SK-N-SH (cell line): ENCODE data around the gene POLR3GL. TPM values are rescaled to one million over a fixed set of nuclear protein-coding genes. Genes with fewer than 3 reads are reported as not detected.

Experiments used
- CTCF ChIA-PET: fragments of 300-600, 350-600 bp; formaldehyde crosslinking; extraction: SDS; loops from one replicate; lab custom pipeline; 2021; lab: Yijun Ruan, JAX
- POLR2A ChIA-PET: fragments of 350-600 bp; sonication (Branson Sonifier 250); formaldehyde crosslinking; extraction: SDS; loops from one replicate; lab custom pipeline; 2020; ENCODE audit warnings: antibody characterized with exemption, inconsistent platforms; lab: Yijun Ruan, JAX
- DNase-seq: peaks from one replicate; pipeline ENCODE4 v3.0.0; 2012
- H2AFZ ChIP-seq: fragments of 200-600 bp; sonication (generic); 2 replicates; pipeline ENCODE4 v1.8.1; 2016; ENCODE audit warnings: antibody characterized with exemption, mild to moderate bottlenecking, low read depth
- H3F3A ChIP-seq: fragments of 200-600 bp; sonication (generic); replicated peaks from 2 replicates; pipeline ENCODE3; 2016; ENCODE audit warnings: antibody characterized with exemption, mild to moderate bottlenecking; ENCODE audit not compliant: insufficient read depth
- H3K27ac ChIP-seq, 2 experiments: fragments of 200-500 bp in 1 of 2; fragments of 200-600 bp in 1 of 2; sonication (Bioruptor generic) in 1 of 2; sonication (generic), shearing (Covaris generic) in 1 of 2; 2 replicates each; pipeline versions ENCODE4 v1.5.1 to v1.6.1; 2014 to 2016; ENCODE audit warnings: low read depth in 2 of 2, inconsistent platforms in 1 of 2, low read length in 1 of 2, mild to moderate bottlenecking in 1 of 2, mixed read lengths in 1 of 2
- H3K27me3 ChIP-seq: fragments of 200-600 bp; sonication (generic), shearing (Covaris generic); 2 replicates; pipeline ENCODE4 v1.6.1; 2016; ENCODE audit warnings: mixed run types; ENCODE audit not compliant: insufficient read depth
- H3K36me3 ChIP-seq, 2 experiments: fragments of 200-500 bp in 1 of 2; fragments of 200-600 bp in 1 of 2; sonication (Bioruptor generic) in 1 of 2; sonication (generic) in 1 of 2; replicated peaks in 1 of 2; 2 replicates each; pipeline versions ENCODE3 to v1.5.1; 2014 to 2016; ENCODE audit warnings: low read length in 1 of 2, mild to moderate bottlenecking in 1 of 2; ENCODE audit not compliant: insufficient read depth in 2 of 2, control insufficient read depth in 1 of 2
- H3K4me1 ChIP-seq, 2 experiments: fragments of 200-500 bp in 1 of 2; fragments of 200-600 bp in 1 of 2; sonication (Bioruptor generic) in 1 of 2; sonication (generic), shearing (Covaris generic) in 1 of 2; 2 replicates each; pipeline versions ENCODE4 v1.5.1 to v1.6.1; 2014 to 2016; ENCODE audit warnings: low read depth in 1 of 2, low read length in 1 of 2, mixed run types in 1 of 2; ENCODE audit not compliant: insufficient read depth in 2 of 2, control insufficient read depth in 1 of 2
- H3K4me2 ChIP-seq: fragments of 200-600 bp; sonication (generic), shearing (Covaris generic); 2 replicates; pipeline ENCODE4 v1.6.1; 2017; ENCODE audit warnings: mixed run types
- H3K4me3 ChIP-seq, 2 experiments: fragments of 200-500 bp in 1 of 2; fragments of 200-600 bp in 1 of 2; sonication (Bioruptor generic) in 1 of 2; sonication (generic), shearing (Covaris generic) in 1 of 2; 2 replicates each; pipeline versions ENCODE4 v1.5.1 to v1.8.1; 2014 to 2016; ENCODE audit warnings: low read depth in 2 of 2, inconsistent platforms in 1 of 2, low read length in 1 of 2, mild to moderate bottlenecking in 1 of 2, mixed read lengths in 1 of 2, moderate library complexity in 1 of 2
- H3K79me2 ChIP-seq: fragments of 200-600 bp; sonication (generic); 2 replicates; pipeline ENCODE4 v1.8.1; 2017; ENCODE audit warnings: mild to moderate bottlenecking; ENCODE audit not compliant: insufficient read depth
- H3K9ac ChIP-seq: fragments of 200-600 bp; sonication (generic); 2 replicates; pipeline ENCODE4 v1.6.1; 2017; ENCODE audit warnings: mixed run types
- H3K9me2 ChIP-seq: fragments of 200-600 bp; sonication (generic); 2 replicates; pipeline ENCODE4 v1.6.1; 2017; ENCODE audit warnings: mixed run types
- H3K9me3 ChIP-seq: fragments of 200-600 bp; sonication (generic); 2 replicates; pipeline ENCODE4 v1.6.1; 2017; ENCODE audit warnings: mixed run types, mild to moderate bottlenecking, moderate library complexity
- H4K20me1 ChIP-seq: fragments of 200-600 bp; sonication (generic); 2 replicates; pipeline ENCODE4 v1.6.1; 2017; ENCODE audit warnings: mild to moderate bottlenecking, mixed run types; ENCODE audit not compliant: insufficient read depth
- CHD2 ChIP-seq: fragments of 150-350 bp; IDR thresholded peaks from 2 replicates; pipeline ENCODE4 v1.6.1; 2018; ENCODE audit warnings: low read length; ENCODE audit not compliant: partially characterized antibody
- CTCF ChIP-seq: fragments of 200-600 bp; sonication (generic); IDR thresholded peaks from 2 replicates; pipeline ENCODE4 v1.6.1; 2017; ENCODE audit warnings: antibody characterized with exemption, mild to moderate bottlenecking, moderate library complexity
- ELF1 ChIP-seq: IDR thresholded peaks from 2 replicates; pipeline ENCODE4 v1.4.0; 2012
- EZH2phosphoT487 ChIP-seq: fragments of 200-600 bp; sonication (generic); IDR thresholded peaks from 2 replicates; pipeline ENCODE4 v1.6.1; 2017; ENCODE audit warnings: low read depth, mixed run types, mild to moderate bottlenecking, antibody characterized with exemption, moderate library complexity, borderline replicate concordance
- FOSL2 ChIP-seq: IDR thresholded peaks from 2 replicates; pipeline ENCODE4 v1.4.0; 2012; ENCODE audit warnings: low read depth, mild to moderate bottlenecking, moderate library complexity, borderline replicate concordance
- FOXJ3 ChIP-seq: sonication (generic); formaldehyde crosslinking; IDR thresholded peaks from 2 replicates; pipeline ENCODE4 v1.5.1; 2020; ENCODE audit warnings: mild to moderate bottlenecking, missing genetic modification reagents
- FOXM1 ChIP-seq: IDR thresholded peaks from 2 replicates; pipeline ENCODE4 v1.4.0; 2012; ENCODE audit warnings: low read depth, mild to moderate bottlenecking
- GATA2 ChIP-seq: sonication (generic); formaldehyde crosslinking; IDR thresholded peaks from 2 replicates; pipeline ENCODE4 v1.5.0; 2020; ENCODE audit warnings: mild to moderate bottlenecking, missing genetic modification reagents
- MAX ChIP-seq: IDR thresholded peaks from 2 replicates; pipeline ENCODE4 v1.4.0; 2012; ENCODE audit warnings: low read depth
- PBX3 ChIP-seq: IDR thresholded peaks from 2 replicates; pipeline ENCODE4; 2012
- RAD21 ChIP-seq: IDR thresholded peaks from 2 replicates; pipeline ENCODE4 v1.6.1; 2012; ENCODE audit warnings: mild to moderate bottlenecking, low read length
- SIN3A ChIP-seq: IDR thresholded peaks from 2 replicates; pipeline ENCODE4 v1.6.1; 2012; ENCODE audit warnings: low read depth, mild to moderate bottlenecking, low read length, moderate library complexity, borderline replicate concordance
- SMC3 ChIP-seq: IDR thresholded peaks from 2 replicates; pipeline ENCODE4 v1.6.1; 2012; ENCODE audit warnings: low read depth, low read length, improper control_type of control experiment
- TCF12 ChIP-seq: IDR thresholded peaks from 2 replicates; pipeline ENCODE4 v1.4.0; 2012
- TEAD4 ChIP-seq: IDR thresholded peaks from 2 replicates; pipeline ENCODE4 v1.4.0; 2012; ENCODE audit warnings: mild to moderate bottlenecking, borderline replicate concordance; ENCODE audit not compliant: insufficient read depth
- USF1 ChIP-seq: IDR thresholded peaks from 2 replicates; pipeline ENCODE4 v1.4.0; 2012; ENCODE audit warnings: low read depth, borderline replicate concordance
- USF2 ChIP-seq: fragments of 150-350 bp; IDR thresholded peaks from 2 replicates; pipeline ENCODE4 v1.6.1; 2017; ENCODE audit warnings: antibody characterized with exemption, low read length, low read depth, borderline replicate concordance
- WGBS: methylation state at CpG from one replicate; pipeline ENCODE4 v1.1.6; 2017; ENCODE audit warnings: low lambda C conversion rate; 5-methylcytosine and 5-hydroxymethylcytosine counted together
- polyA plus RNA-seq, 3 experiments: library from polyadenylated mRNA; depleted of rRNA; stranded (reverse); fragments of >200 nt; gene quantifications; 2 replicates each; pipeline ENCODE4 v1.2.3, GENCODE V29; 2012

The POLR3GL gene
- polyA plus RNA-seq, 1 of the 3 experiments (the other 2 are of a cell fraction), result 15.8 TPM

- TF ChIP-seq USF1, result no peak
- TF ChIP-seq TCF12, result no peak
- no peak for TF ChIP-seq CHD2
- H3K9ac ChIP-seq, result no peak overlapping the region
- H3K4me1 ChIP-seq, result peaks cover 27% of the 10 kb centered on the region in 2 experiments
- DNase-seq, result no peak
- H3K79me2 ChIP-seq, result no peaks in the 10 kb centered on the region
- peaks cover 0 to 5% of the 10 kb centered on the region in 2 experiments for H3K36me3 ChIP-seq
- no peaks in the 10 kb centered on the region for H3K9me3 ChIP-seq
- H2AFZ ChIP-seq, result no peak overlapping the region
- no peaks in the 10 kb centered on the region for H4K20me1 ChIP-seq
- no peaks in the 10 kb centered on the region for H3K27me3 ChIP-seq
- WGBS, result 75% methylated on average over 5 of the region's 5 CpGs
- no peaks in the 10 kb centered on the region for H3K9me2 ChIP-seq
- no peak overlapping the region for H3K4me2 ChIP-seq
- peaks cover 23% of the 10 kb centered on the region for H3F3A ChIP-seq
- CTCF ChIA-PET, result interaction anchor here (1.0 to 8.2 kb wide), 32 partner anchors 9 to 150 kb away, joined by 3 to 187 read pairs (median 7); partner anchors contain the start of genes ANKRD34A, HJV, LIX1L and NUDT17
- no peak overlapping the region for H3K4me3 ChIP-seq
- POLR2A ChIA-PET, result interaction anchor here (0.6 to 1.5 kb wide), 2 partner anchors 30 to 61 kb away, joined by 4 to 5 read pairs; no protein-coding TSS in a partner anchor
- no peak overlapping the region; a peak in 1 of 4 replicates for H3K27ac ChIP-seq
Observed at GRCh38 chr1:145977016-145977415, 12.5 kb downstream of the POLR3GL start.

- H3K36me3 ChIP-seq, result peaks cover 0 to 5% of the 10 kb centered on the region in 2 experiments
- H3K79me2 ChIP-seq, result no peaks in the 10 kb centered on the region
- TF ChIP-seq FOSL2 (no peak), RAD21 (peak; percentile 95), FOXJ3 (CRISPR knock-in tag) (no peak), ELF1 (no peak), MAX (no peak), SMC3 (peak; percentile 91), USF2 (no peak), FOXM1 (no peak), TEAD4 (no peak), SIN3A (no peak), GATA2 (CRISPR knock-in tag) (no peak), EZH2phosphoT487 (no peak), PBX3 (no peak), CTCF (peak; percentile 87)
- CTCF ChIA-PET, result interaction anchor here (0.7 to 8.2 kb wide), 39 partner anchors 10 to 151 kb away, joined by 3 to 187 read pairs (median 6); partner anchors contain the start of genes ANKRD34A, HJV, LIX1L and NUDT17
- POLR2A ChIA-PET, result interaction anchor here (0.6 to 1.5 kb wide), 2 partner anchors 29 to 61 kb away, joined by 4 to 5 read pairs; no protein-coding TSS in a partner anchor
- peak overlapping the region; percentile 73 for H2AFZ ChIP-seq
- DNase-seq, result peak; percentile 82
- no peak overlapping the region; a peak in 1 of 4 replicates for H3K4me3 ChIP-seq
- no peaks in the 10 kb centered on the region for H3K9me3 ChIP-seq
- H3K9ac ChIP-seq, result peak overlapping the region; percentile 67
- 26% methylated on average over 9 of the region's 9 CpGs for WGBS
- H3K27me3 ChIP-seq, result no peaks in the 10 kb centered on the region
- H3F3A ChIP-seq, result peaks cover 22% of the 10 kb centered on the region
- H3K27ac ChIP-seq, result peak overlapping the region; percentile 92 to 99
- peak overlapping the region; percentile 72 for H3K4me2 ChIP-seq
- H3K9me2 ChIP-seq, result no peaks in the 10 kb centered on the region
- H4K20me1 ChIP-seq, result no peaks in the 10 kb centered on the region
- peaks cover 27% of the 10 kb centered on the region in 2 experiments for H3K4me1 ChIP-seq
Observed at GRCh38 chr1:145977486-145978470, 13.3 kb downstream of the POLR3GL start.
